Measurements from ENCODE around the gene ZNF777.
"Not testable (repeated sequence)": the region's sequence is repeated elsewhere in the genome, so short reads cannot be mapped to it uniquely, and the experiment has no call there.

Gene ZNF777

DNA sequence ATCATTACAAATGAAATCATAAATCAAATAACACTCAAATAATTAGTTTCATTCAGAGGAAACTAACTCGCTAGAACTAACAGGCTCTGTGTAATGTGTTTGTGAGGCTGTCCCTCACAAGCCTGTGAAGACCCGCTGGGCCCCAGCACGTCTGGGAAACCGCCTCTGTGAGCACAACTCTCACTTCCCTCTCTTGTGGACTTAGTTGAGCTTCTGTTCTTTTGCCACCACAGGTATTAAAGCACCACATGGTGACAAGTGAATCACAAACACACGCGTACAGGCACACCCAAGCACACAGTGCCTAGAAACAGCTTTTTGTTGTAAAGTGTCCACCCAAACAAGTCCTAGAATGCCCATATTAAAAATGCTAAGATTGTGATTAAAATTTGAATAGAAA lies 51.0 kb downstream of the ZNF777 start:
- DNase-seq = no peak

DNA sequence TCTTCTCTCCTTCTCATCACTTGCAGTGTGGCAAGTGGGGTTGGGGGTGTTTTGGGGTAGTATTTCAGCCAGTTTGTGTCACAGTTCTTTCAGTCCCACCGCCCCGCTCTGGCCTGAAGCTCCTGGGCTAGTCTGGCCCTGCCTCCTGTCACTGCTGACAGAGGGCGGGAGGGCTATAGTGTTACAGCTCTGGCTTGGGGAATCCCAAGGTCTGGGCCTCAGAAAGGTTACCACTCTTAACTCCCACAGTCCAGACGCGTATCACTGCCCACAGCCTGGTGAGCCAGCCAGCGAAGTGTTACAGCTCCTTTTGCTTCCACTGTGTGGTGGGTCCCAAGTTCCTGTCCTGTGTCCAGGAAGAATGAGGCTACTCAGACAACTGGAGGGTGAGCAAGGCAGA lies 56.0 kb downstream of the ZNF777 start:
- DNase-seq = no peak

DNA sequence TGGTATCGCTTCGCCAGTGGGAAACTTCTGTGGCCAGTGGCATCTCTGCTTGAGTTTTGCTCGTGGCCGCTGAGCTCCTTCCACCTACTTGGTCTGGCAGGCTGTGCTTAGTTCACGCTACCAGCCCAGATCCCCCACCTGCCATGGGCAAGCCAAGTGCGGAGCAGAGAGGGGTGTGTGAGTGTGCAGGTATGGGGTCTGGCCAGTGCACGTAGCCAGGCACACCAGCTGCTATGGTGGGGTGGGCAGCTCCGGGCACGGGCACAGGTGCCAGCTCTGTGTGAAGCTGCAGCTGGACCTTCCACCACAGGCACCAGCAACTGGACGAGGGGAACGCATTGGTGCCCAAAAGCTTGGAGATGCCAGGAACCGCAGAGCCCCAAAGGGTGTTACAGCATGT lies 56.5 kb downstream of the ZNF777 start:
- DNase-seq = no peak

DNA sequence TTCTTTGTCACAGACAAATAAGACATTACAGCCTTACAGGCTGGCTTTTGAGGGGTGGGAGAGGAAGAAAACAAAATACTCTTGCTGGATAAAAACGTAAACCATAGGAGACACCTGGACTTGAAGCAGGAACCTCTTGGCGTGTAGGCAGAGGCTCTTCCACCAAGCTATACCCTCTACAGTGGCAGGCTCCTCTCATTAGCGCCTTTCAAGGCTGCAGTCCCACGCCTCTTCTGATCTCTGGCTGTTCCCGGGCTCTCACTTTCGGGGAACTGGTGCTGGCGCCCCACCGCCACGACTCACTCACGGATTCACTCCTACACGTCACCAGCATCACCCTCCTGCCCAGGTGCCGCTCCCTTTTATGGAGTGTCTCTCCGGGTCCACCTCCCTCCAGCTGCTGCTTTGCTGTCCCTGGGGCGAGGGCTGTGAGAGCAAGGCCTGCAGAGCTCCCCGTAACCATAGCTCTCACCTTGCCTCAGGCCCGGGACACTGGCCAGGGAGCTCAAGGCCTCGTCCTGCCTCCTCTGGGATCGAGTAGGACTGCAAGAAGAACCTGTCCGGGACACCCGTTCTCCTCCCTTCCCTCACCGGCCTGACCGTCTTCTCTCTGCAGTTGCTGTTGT lies 62.6 kb downstream of the ZNF777 start:
- DNase-seq = no peak

DNA sequence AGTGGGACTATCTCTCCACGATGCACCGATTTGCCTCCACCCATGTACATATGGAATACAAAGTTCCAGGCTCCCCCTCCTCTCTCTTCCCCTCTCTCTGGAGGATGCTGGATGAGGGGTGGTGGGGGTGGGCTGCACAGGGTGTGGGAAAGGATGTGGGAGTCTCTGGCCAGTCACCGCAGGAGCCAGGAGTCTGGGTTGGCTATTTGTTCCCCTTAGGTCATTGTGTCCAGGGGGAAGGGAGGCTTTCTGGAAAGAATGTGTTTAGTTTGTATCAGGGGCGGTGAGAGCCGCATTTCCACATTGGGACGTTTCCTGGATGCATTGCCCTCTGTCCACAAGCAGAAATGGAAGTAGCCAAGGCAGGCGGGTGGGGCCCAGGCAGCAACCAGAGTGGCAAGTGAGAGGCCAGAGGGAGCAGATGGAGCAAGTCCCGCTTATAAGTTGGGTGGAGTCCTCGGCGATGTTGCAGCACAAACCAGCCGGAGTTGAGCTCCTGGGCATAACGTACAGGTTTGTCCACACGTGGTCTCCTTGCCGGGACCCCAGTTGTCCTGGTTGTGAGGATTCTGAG lies 63.3 kb downstream of the ZNF777 start:
- DNase-seq = no peak

DNA sequence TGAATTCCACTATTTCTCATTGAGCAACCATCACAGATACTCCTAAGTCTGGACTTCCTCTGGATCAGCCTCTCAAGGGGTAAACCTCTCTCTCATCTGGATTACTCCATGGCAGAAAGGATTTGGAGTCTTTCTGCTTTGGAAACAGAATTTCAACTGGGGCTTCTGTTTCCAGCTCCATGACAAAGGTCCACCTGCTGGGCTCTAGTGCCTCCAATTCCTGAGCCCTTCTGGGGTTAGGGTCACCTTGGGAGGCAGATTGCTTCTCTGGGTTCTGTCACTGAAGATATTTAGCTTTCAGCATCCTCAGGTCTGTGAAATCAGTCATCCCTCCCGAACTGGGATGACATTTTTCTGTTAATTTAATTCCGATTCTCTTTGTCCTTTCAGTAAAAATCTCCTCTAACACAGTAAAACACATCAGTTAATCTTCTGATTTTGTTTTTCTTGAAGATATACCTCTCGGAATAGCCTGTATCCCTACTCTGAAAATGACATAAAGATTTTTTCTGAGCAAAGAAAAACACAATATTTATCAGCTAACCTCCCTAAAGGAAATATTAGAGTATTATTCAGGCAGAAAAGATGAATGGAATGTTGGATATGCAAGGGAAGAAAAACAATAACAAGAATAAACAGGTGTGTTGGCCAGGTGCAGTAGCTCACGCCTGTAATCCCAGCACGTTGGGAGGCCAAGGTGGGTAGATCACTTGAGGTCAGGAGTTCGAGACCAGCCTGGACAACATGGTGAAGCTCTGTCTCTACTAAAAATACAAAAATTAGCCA lies 72.1 kb downstream of the ZNF777 start:
- DNase-seq = not testable (repeated sequence)

DNA sequence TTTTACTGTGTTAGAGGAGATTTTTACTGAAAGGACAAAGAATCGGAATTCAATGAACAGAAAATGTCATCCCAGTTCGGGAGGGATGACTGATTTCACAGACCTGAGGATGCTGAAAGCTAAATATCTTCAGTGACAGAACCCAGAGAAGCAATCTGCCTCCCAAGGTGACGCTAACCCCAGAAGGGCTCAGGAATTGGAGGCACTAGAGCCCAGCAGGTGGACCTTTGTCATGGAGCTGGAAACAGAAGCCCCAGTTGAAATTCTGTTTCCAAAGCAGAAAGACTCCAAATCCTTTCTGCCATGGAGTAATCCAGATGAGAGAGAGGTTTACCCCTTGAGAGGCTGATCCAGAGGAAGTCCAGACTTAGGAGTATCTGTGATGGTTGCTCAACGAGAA lies 74.3 kb downstream of the ZNF777 start:
- DNase-seq = not testable (repeated sequence)

DNA sequence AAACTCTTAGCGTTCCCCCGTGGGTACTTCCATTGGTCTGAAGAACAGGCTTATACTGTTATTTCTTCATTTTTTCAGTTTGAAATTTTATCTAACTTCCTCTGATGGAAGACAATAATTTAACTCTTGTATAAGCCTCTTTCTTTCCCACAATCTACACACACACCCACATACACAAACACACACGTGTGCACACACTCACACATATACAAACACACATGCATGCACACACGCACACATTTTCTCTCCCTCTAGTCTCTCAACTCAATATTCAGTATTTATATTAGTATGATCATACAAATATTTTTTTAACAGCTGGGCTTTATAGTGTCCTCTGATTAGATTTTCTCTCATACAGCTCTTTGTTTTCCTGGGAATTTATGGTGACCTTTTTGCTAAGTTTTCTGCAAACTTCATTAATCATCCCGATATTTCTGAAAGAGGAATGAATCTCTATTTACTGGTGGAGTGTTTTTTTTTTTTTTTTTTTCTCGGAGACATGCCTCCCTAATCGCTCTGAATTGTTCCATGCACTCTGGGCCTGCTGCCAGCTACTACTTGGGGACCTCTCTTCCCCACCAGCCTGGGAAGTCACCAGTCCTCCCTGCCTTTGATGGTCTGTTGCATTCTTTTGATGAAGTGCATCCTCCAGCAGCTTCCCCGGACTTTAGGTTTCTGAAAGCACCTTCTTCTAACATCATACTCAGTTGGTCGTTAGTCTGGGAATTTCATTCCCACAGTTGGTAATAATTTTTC lies 75.5 kb downstream of the ZNF777 start:
- DNase-seq = no peak

Measured in CD4-positive, alpha-beta T cell treated with Interleukin-4 for 1 hour (primary cell).